Endothelial cell of umbilical vein (primary cell): ENCODE data around the gene GGTLC1. TPM values are rescaled to one million over a fixed set of nuclear protein-coding genes. Genes with fewer than 3 reads are reported as not detected.
"Not testable (repeated sequence)": the region's sequence is repeated elsewhere in the genome, so short reads cannot be mapped to it uniquely, and the experiment has no call there.

Source experiments
- BruUV-seq: library from RNA; stranded (reverse); fragments of 400-500 nt; replicated peaks from 2 replicates; lab custom pipeline; 2021; lab: Mats Ljungman, UMichigan
- CTCF ChIA-PET: fragments of 300-600, 350-600 bp; sonication (Branson Sonifier 250); formaldehyde crosslinking; loops from one replicate; lab custom pipeline; 2021; ENCODE audit warnings: antibody characterized with exemption, inconsistent platforms; lab: Charles Lee
- POLR2A ChIA-PET: fragments of 300-600, 350-600 bp; sonication (Branson Sonifier 250); formaldehyde crosslinking; loops from one replicate; lab custom pipeline; 2021; ENCODE audit warnings: antibody characterized with exemption, inconsistent platforms; lab: Charles Lee
- DNase-seq: peaks from one replicate; pipeline ENCODE4 v3.0.0-alpha.2; 2011; ENCODE audit warnings: low read depth, low spot score
- FAIRE-seq: peaks from 2 replicates; lab custom pipeline; 2011; peaks lifted over from hg19 to GRCh38; lab: Jason Lieb, UNC
- H2AFZ ChIP-seq: 2 replicates; pipeline ENCODE4 v1.6.0; 2012; ENCODE audit warnings: low read depth, low read length, control low read depth, inconsistent platforms
- H3K27ac ChIP-seq: 2 replicates; pipeline ENCODE4 v1.5.1; 2011; ENCODE audit warnings: low read depth, mild to moderate bottlenecking, control low read depth, low read length, moderate library complexity; ENCODE audit not compliant: insufficient read depth
- H3K27me3 ChIP-seq, 2 experiments: 2 replicates each; pipeline versions ENCODE4 v1.6.0 to v1.6.1; 2011; ENCODE audit warnings: low read length in 2 of 2, mixed read lengths in 1 of 2; ENCODE audit not compliant: control insufficient read depth in 2 of 2, insufficient read depth in 2 of 2
- H3K36me3 ChIP-seq, 2 experiments: 2 replicates in 1 of 2; 3 replicates in 1 of 2; pipeline ENCODE4 v1.5.1; 2011; ENCODE audit warnings: low read length in 2 of 2, mild to moderate bottlenecking in 1 of 2, moderate library complexity in 1 of 2; ENCODE audit not compliant: control insufficient read depth in 2 of 2, insufficient read depth in 2 of 2; ENCODE audit errors: extremely low read depth in 1 of 2
- H3K4me1 ChIP-seq: 3 replicates; pipeline ENCODE4 v1.5.1; 2011; ENCODE audit warnings: mild to moderate bottlenecking, low read length; ENCODE audit not compliant: control insufficient read depth, insufficient read depth; ENCODE audit errors: extremely low read depth
- H3K4me2 ChIP-seq: 2 replicates; pipeline ENCODE4 v1.6.1; 2011; ENCODE audit warnings: low read length, control low read depth, mixed read lengths; ENCODE audit not compliant: insufficient read depth
- H3K4me3 ChIP-seq, 3 experiments: fragments of 200-600 bp in 1 of 3; sonication (generic), shearing (Covaris generic) in 1 of 3; replicated peaks in 1 of 3; 2 replicates each; pipeline ENCODE4 v1.5.1; 2011 to 2016; ENCODE audit warnings: control low read depth in 3 of 3, low read length in 3 of 3, mild to moderate bottlenecking in 2 of 3, inconsistent platforms in 1 of 3, low read depth in 1 of 3, moderate library complexity in 1 of 3; ENCODE audit not compliant: insufficient read depth in 1 of 3
- H3K79me2 ChIP-seq: 2 replicates; pipeline ENCODE4 v1.6.0; 2012; ENCODE audit warnings: low read length, inconsistent platforms; ENCODE audit not compliant: control insufficient read depth, insufficient read depth
- H3K9ac ChIP-seq: replicated peaks from 2 replicates; pipeline ENCODE3; 2011; ENCODE audit warnings: low read length, control low read depth; ENCODE audit not compliant: insufficient read depth; ENCODE audit errors: extremely low read depth
- H3K9me1 ChIP-seq: replicated peaks from 3 replicates; pipeline ENCODE4 v1.6.0; 2011; ENCODE audit warnings: mild to moderate bottlenecking, low read length; ENCODE audit not compliant: control insufficient read depth, insufficient read depth; ENCODE audit errors: extremely low read depth
- H3K9me3 ChIP-seq: replicated peaks from 2 replicates; pipeline ENCODE4 v1.5.1; 2012; ENCODE audit warnings: low read length, inconsistent platforms; ENCODE audit not compliant: control insufficient read depth, insufficient read depth
- H4K20me1 ChIP-seq: replicated peaks from 2 replicates; pipeline ENCODE3; 2011; ENCODE audit warnings: mild to moderate bottlenecking, low read length; ENCODE audit not compliant: control insufficient read depth, insufficient read depth; ENCODE audit errors: extremely low read depth
- dilution Hi-C: fragments of 300-500 bp; cut with MboI; formaldehyde crosslinking; loops from one replicate; pipeline ENCODE4 v1.15.0; 2019; ENCODE audit warnings: low sequenced_read_pairs; ENCODE audit not compliant: extremely low pct_ligation_motif_present
- intact Hi-C: fragments of 100-400 bp; cut with micrococcal nuclease; formaldehyde crosslinking; loops from one replicate; pipeline ENCODE4 v1.10.0; 2022
- polyA plus RNA-seq, 4 experiments: library from polyadenylated mRNA; depleted of rRNA in 3 of 4; stranded (reverse) in 3 of 4; unstranded in 1 of 4; fragments of >200 nt; gene quantifications; 2 replicates each; pipeline versions ENCODE4 v1.2.1 to v1.2.3, GENCODE V29; 2011 to 2012; ENCODE audit warnings: missing spikeins in 1 of 4
- total RNA-seq: library from RNA; stranded (reverse); gene quantifications from 2 replicates; pipeline ENCODE4 v1.2.3, GENCODE V29; 2021

Gene GGTLC1
- total and polyA plus RNA-seq, 2 donors (not counting 3 experiments of a cell fraction or from before 2014, with no cell fraction given) = not detected

- H3K9ac ChIP-seq, H3K79me2 ChIP-seq, H3K27me3 ChIP-seq, DNase-seq, FAIRE-seq, H3K4me1 ChIP-seq, H3K4me2 ChIP-seq, H3K9me1 ChIP-seq, dilution Hi-C loops, H4K20me1 ChIP-seq, H2AFZ ChIP-seq, BruUV-seq, POLR2A ChIA-PET, H3K36me3 ChIP-seq, H3K4me3 ChIP-seq, H3K9me3 ChIP-seq, H3K27ac ChIP-seq: not testable (repeated sequence)
- CTCF ChIA-PET = interaction anchor here (0.6 kb wide), 1 partner anchor 387 kb away, joined by 3 read pairs; no protein-coding TSS in a partner anchor
- intact Hi-C loops = loop anchor here (10.0 kb wide), 1 partner anchor 109 kb away; no protein-coding TSS in a partner anchor
Observed at GRCh38 chr20:23994001-23994633, 5.5 kb upstream of the GGTLC1 start.

- dilution Hi-C loops, H3K9ac ChIP-seq: not testable (repeated sequence)
Observed at GRCh38 chr20:23993440-23993839, 4.9 kb upstream of the GGTLC1 start.

GRCh38 chr20:23990296-23990695 is 1.7 kb upstream of the GGTLC1 start:
- dilution Hi-C loops, H3K4me2 ChIP-seq, H3K27ac ChIP-seq, CTCF ChIA-PET, FAIRE-seq, H3K9ac ChIP-seq, H3K27me3 ChIP-seq, POLR2A ChIA-PET, H3K4me3 ChIP-seq, H2AFZ ChIP-seq, H3K36me3 ChIP-seq, H4K20me1 ChIP-seq, H3K9me1 ChIP-seq, DNase-seq, H3K4me1 ChIP-seq, BruUV-seq, H3K79me2 ChIP-seq, H3K9me3 ChIP-seq: not testable (repeated sequence)
- intact Hi-C loops = loop anchor here (10.0 kb wide), 1 partner anchor 105 kb away; no protein-coding TSS in a partner anchor

More at GRCh38 chr20:23993440-23993839, 4.9 kb upstream of the GGTLC1 start:
- H3K4me1 ChIP-seq, H3K27ac ChIP-seq, H3K79me2 ChIP-seq, DNase-seq, H3K27me3 ChIP-seq, FAIRE-seq, H3K4me2 ChIP-seq, H3K4me3 ChIP-seq, H3K36me3 ChIP-seq, POLR2A ChIA-PET, H2AFZ ChIP-seq, H3K9me3 ChIP-seq, BruUV-seq, H4K20me1 ChIP-seq, H3K9me1 ChIP-seq: not testable (repeated sequence)
- intact Hi-C loops = loop anchor here (10.0 kb wide), 1 partner anchor 109 kb away; no protein-coding TSS in a partner anchor
- CTCF ChIA-PET = interaction anchor here (0.6 kb wide), 1 partner anchor 386 kb away, joined by 3 read pairs; no protein-coding TSS in a partner anchor

- H3K4me1 ChIP-seq, BruUV-seq, DNase-seq, H3K79me2 ChIP-seq, FAIRE-seq, H3K9ac ChIP-seq, dilution Hi-C loops, CTCF ChIA-PET, H3K4me2 ChIP-seq, H3K9me3 ChIP-seq, H2AFZ ChIP-seq, H3K9me1 ChIP-seq, H3K36me3 ChIP-seq, POLR2A ChIA-PET, H4K20me1 ChIP-seq, H3K27me3 ChIP-seq, H3K27ac ChIP-seq, H3K4me3 ChIP-seq, intact Hi-C loops: not testable (repeated sequence)
Observed at GRCh38 chr20:23988966-23989365, 387 bp upstream of the GGTLC1 start.
